GM18507 (cell line): ENCODE data around the gene S100B.
"Not testable (repeated sequence)": the region's sequence is repeated elsewhere in the genome, so short reads cannot be mapped to it uniquely, and the experiment has no call there.

Experiments used
- DNase-seq: peaks from one replicate; pipeline ENCODE4 v3.0.0; 2011; ENCODE audit warnings: low read depth; ENCODE audit not compliant: insufficient read length; ENCODE audit errors: extremely low spot score
- FAIRE-seq: peaks from 2 replicates; lab custom pipeline; 2011; peaks lifted over from hg19 to GRCh38; lab: Jason Lieb, UNC

Gene S100B

GRCh38 chr21:46605767-46606426, 1.0 kb upstream of the S100B start:
- DNase-seq (peak; percentile 32), FAIRE-seq (peak; percentile 84)

GRCh38 chr21:46604329-46604974, 430 bp downstream of the S100B start:
- FAIRE-seq (no peak), DNase-seq (no peak)

GRCh38 chr21:46603228-46603627, 1.7 kb downstream of the S100B start:
- DNase-seq (no peak), FAIRE-seq (no peak)

GRCh38 chr21:46600978-46601377, 3.9 kb downstream of the S100B start:
- FAIRE-seq (no peak), DNase-seq (no peak)

GRCh38 chr21:46600305-46600704, 4.6 kb downstream of the S100B start:
- FAIRE-seq (no peak), DNase-seq (no peak)

GRCh38 chr21:46598581-46599572, 6.0 kb downstream of the S100B start:
- FAIRE-seq (no peak), DNase-seq (no peak)

- no peak for FAIRE-seq
- no peak for DNase-seq
Measured at GRCh38 chr21:46597896-46598343, 7.0 kb downstream of the S100B start.

GRCh38 chr21:46597031-46597430, 7.9 kb downstream of the S100B start:
- FAIRE-seq (no peak), DNase-seq (no peak)

- DNase-seq (no peak), FAIRE-seq (no peak)
Measured at GRCh38 chr21:46596201-46596600, 8.7 kb downstream of the S100B start.

GRCh38 chr21:46594276-46594675, 10.6 kb downstream of the S100B start:
- DNase-seq (no peak), FAIRE-seq (no peak)

- DNase-seq: no peak
- FAIRE-seq: no peak
Measured at GRCh38 chr21:46585191-46585953, 19.5 kb downstream of the S100B start.

- FAIRE-seq: no peak
- no peak for DNase-seq
Measured at GRCh38 chr21:46581780-46582307, 23.0 kb downstream of the S100B start.

GRCh38 chr21:46579394-46579793, 25.5 kb downstream of the S100B start:
- DNase-seq, FAIRE-seq: not testable (repeated sequence)

- DNase-seq, FAIRE-seq: not testable (repeated sequence)
Measured at GRCh38 chr21:46577786-46578185, 27.1 kb downstream of the S100B start.

GRCh38 chr21:46572850-46573249, 32.0 kb downstream of the S100B start:
- no peak for DNase-seq
- no peak for FAIRE-seq

- FAIRE-seq (no peak), DNase-seq (no peak)
Measured at GRCh38 chr21:46570631-46571030, 34.3 kb downstream of the S100B start.

- no peak for FAIRE-seq
- no peak for DNase-seq
Measured at GRCh38 chr21:46570119-46570518, 34.8 kb downstream of the S100B start.

GRCh38 chr21:46569081-46569480, 35.8 kb downstream of the S100B start:
- no peak for FAIRE-seq

GRCh38 chr21:46568562-46568961, 36.3 kb downstream of the S100B start:
- DNase-seq (no peak), FAIRE-seq (no peak)

More at GRCh38 chr21:46569081-46569480, 35.8 kb downstream of the S100B start:
- no peak for DNase-seq
